HG03025 (cell line): ENCODE data around the gene HPCAL1.

ENCODE experiments used
- ATAC-seq: cut with Tn5 transposase; IDR thresholded peaks from one replicate; pipeline ENCODE4 v1.9.1; 2021; ENCODE audit warnings: mild to moderate bottlenecking, moderate library complexity; ENCODE audit not compliant: unreplicated experiment, low FRiP score

HPCAL1 gene

DNA sequence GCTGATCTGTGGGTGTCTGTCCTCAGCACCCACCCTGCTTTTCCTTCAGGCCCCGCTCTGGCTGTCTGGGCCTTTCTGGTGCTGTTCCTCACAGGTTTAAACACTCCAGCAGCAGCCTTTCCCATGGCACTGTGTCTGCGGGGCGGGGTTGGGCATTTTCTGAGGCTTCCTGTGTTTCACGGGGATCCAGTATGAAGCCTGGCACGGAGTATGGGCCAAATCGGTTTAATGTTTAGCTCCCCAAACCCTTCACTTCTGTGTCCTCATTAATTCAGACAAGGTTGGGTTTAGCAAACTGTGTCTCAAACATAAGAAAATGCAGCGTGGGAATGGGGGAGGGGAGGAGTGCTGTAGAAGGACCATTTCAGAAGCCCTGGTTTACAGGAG, 44.9 kb downstream of the HPCAL1 start:
- no peak for ATAC-seq

GRCh38 chr2:10348891-10349290, 46.2 kb downstream of the HPCAL1 start:
- ATAC-seq, result no peak

DNA sequence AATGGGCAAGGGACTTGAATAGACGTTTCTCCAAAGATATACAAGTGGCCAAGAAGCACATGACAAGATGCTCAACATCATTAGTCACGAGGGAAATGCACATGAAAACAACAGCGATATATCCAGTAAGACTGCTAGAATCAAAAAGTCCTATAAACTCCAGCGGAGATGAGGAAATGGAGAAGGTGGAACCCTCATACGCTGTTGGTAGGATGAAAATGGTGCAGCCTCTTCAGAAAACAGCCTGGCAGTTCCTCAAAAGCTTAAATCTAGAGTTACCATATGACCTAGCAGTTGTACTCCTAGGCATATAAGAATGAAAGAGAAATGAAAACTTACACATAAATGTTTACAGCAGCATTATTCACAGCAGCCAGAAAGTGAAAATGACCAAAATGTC, 48.1 kb downstream of the HPCAL1 start:
- ATAC-seq, result no peak

DNA sequence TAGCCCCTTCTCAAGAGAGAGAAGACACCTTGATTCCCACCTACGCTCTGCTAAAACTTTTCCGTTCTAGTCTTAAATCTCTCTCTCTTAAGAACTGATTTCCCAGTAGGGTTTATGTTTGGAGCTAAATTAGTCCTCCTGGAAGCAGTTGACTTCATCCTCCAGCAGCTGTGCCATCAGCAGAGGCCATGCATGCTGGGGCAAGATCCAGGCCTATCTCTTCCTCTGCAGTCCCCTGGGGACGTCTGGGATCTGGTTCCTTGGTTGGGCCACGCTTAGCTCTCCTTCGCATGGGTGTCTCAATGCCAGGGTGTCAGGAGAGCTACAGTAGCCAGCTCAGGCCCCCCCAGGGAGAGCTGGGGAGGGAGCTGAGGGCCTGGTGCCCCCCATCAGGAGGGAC, 49.7 kb downstream of the HPCAL1 start:
- ATAC-seq, result no peak

GRCh38 chr2:10352972-10353371, 50.3 kb downstream of the HPCAL1 start:
- ATAC-seq, result no peak

DNA sequence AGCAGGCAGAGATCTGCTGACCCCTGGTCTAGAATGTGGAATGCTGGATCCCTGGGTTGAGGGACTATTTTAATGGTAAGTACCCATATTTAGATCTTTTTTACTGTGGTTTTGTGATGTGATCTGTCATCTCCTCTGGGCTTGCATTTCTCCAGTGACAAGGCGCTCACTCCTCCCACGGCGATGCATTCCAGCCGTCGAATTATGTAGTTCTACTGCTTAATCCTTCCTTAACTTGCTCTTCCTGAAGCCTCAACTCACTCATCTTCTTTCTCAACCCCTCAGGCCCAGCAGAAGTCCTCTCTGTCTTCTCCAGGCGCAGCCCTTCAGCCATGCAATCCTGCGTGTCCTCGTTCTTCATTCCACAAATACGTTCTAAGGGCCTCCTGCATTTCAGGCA, 51.2 kb downstream of the HPCAL1 start:
- no peak for ATAC-seq

DNA sequence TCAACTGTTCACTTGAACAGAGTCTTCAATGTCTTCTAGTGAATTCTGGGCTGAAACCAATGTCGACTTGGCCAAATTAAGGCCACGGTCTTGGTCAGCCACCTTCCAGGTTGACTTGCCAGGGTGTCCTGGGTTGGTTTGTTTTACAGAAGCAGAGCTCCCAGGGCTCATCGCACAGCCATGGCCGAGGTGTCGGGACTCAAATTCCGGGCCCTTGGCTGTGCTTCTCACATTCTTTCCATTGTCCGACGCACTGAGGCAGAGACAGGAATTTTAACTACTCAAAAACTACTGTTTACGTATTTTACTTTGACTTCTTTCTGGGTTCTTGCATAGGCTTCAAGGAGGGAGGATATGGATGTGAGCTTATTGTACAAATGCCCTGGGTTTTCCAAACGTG, 51.7 kb downstream of the HPCAL1 start:
- ATAC-seq, result no peak

DNA sequence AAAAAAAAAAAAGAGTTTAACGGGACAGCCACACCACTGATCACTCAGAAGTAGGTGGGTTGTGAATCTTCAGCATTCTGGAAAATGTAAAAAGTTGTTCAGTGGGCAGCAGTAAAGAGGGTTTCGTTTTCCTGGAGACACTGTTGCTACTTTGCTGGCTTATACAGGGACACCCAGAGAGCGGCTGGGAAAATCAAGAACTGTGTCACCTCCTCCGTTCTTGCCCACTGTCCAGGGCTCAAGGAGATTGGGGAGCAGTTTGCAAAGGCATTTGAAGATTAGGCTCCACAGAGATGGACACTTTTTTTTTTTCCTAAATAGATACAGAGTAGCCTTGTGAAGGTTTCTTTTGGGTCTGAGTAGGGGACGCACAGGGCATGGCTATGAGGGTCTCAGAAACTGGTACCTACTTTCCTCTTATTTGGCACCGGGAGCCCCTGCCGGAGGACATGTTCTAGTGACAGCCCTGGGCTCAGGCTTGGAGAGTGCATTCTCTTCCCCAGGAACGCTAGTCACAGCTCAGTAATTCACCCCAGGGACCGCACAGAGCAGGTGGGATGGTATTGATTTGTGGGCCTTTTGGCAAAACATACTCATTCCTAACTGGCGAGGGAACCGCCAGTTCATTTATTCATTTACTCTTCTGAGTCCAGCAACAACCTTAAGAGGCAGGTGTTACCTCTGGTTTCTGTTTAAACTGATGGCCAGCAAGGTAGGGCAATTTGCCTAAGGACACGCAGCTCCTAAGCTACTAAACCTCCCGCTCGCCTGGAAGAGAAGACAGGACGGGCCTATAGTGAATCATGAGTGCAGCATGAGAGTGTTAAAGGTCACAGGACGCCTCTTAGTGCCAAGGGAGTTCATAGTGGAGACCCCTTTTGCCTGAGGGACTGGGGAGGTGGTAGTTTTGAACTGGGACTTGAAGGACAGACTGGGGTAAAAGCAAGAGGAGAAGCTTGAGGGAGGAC, 53.1 kb downstream of the HPCAL1 start:
- ATAC-seq, result no peak

GRCh38 chr2:10356439-10356811, 53.7 kb downstream of the HPCAL1 start:
- no peak for ATAC-seq

GRCh38 chr2:10357193-10358169, 54.8 kb downstream of the HPCAL1 start:
- no peak for ATAC-seq

DNA sequence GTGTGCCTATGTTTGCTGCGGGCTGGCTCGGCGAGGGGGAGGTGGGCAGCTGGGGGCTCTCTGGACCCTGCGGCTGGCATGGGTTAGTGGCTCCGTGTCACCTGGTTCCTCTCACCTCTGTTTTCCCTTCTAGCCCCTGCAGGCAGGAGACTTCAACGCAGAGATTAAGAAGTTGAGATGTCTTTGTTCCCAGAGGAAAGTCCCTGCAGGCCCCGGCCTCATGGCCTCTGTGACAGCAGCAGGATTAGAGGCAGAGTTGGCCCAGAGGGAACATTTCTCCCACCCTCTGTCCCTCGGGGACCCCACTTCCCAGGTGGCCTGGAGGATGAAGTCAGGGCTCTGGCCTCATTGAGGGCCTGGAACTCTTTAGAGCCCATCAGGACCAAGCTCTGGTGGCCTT, 56.5 kb downstream of the HPCAL1 start:
- ATAC-seq, result no peak

DNA sequence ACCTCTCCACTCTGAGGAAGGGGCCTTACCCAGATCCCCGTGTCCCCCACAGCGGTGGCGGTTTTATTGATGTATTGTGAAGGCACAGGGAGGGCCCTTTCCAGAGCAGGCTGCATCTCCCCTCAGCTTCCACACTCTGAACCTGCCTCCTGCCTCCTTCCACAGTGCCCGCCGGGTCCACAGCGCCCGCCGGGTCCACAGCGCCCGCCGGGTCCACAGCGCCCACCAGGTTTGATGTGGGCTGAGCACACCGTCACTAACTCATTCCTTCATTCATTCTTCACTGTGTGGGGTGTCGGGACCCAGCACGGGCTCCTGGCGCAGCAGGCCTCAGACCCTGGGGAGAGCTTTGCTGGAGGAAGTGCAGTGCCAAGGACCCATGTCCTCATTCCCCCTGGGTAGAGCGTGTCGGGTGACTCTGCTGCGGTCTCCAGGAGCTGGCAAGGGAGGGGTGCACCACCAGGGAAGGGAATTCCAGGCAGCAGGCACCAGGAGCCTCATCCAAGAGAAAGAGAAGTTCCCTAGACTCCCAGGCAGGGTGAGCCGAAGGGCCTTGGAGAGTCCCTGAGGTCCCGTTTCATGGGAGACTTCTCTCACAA, 57.1 kb downstream of the HPCAL1 start:
- ATAC-seq, result no peak

DNA sequence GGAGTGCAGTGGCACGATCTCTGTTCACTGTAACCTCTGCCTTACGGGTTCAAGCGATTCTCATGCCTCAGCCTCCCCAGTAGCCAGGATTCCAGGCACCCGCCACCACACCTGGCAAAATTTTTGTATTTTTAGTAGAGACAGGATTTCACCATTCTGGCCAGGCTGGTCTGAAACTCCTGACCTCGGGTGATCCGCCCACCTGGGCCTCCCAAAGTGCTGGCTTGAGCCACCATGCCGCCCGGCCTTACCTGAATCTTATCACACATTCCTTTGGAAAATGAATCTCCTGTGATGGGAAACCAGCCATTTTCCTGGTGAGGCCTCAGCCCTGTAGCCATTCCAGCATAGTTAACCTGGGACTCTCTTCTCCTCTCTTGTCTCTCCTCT, 57.8 kb downstream of the HPCAL1 start:
- ATAC-seq, result no peak

- ATAC-seq, result no peak
Measured at GRCh38 chr2:10360850-10361588, 58.3 kb downstream of the HPCAL1 start.

- no peak for ATAC-seq
Measured at GRCh38 chr2:10362096-10362897, 59.6 kb downstream of the HPCAL1 start.

- ATAC-seq, result no peak
Measured at GRCh38 chr2:10362898-10363454, 60.3 kb downstream of the HPCAL1 start.

- ATAC-seq, result no peak
Measured at GRCh38 chr2:10363861-10364610, 61.3 kb downstream of the HPCAL1 start.

- no peak for ATAC-seq
Measured at GRCh38 chr2:10365412-10365811, 62.7 kb downstream of the HPCAL1 start.
